Neuron (in vitro differentiated cells): ENCODE results near the gene ZCCHC10.
A peak's percentile ranks its signal among the peaks of the same experiment; 100 is the strongest.
"Not testable (repeated sequence)": the region's sequence is repeated elsewhere in the genome, so short reads cannot be mapped to it uniquely, and the experiment has no call there.

Source experiments
- H2AFZ ChIP-seq: one replicate; pipeline ENCODE4 v1.6.1; 2013; ENCODE audit warnings: low read depth, mild to moderate bottlenecking, inconsistent platforms, low read length, moderate library complexity
- H3K27me3 ChIP-seq: one replicate; pipeline ENCODE4 v1.6.1; 2013; ENCODE audit warnings: low read length; ENCODE audit not compliant: insufficient read depth
- H3K36me3 ChIP-seq: one replicate; pipeline ENCODE4 v1.6.1; 2013; ENCODE audit warnings: low read length; ENCODE audit not compliant: insufficient read depth
- H3K4me1 ChIP-seq: one replicate; pipeline ENCODE4 v1.6.1; 2013; ENCODE audit warnings: low read length; ENCODE audit not compliant: insufficient read depth
- H3K4me3 ChIP-seq: 2 replicates; pipeline ENCODE4 v1.5.1; 2013; ENCODE audit warnings: mild to moderate bottlenecking, low read length, moderate library complexity
- H3K9me3 ChIP-seq: one replicate; pipeline ENCODE4 v1.6.1; 2013; ENCODE audit warnings: low read length

Gene ZCCHC10

DNA sequence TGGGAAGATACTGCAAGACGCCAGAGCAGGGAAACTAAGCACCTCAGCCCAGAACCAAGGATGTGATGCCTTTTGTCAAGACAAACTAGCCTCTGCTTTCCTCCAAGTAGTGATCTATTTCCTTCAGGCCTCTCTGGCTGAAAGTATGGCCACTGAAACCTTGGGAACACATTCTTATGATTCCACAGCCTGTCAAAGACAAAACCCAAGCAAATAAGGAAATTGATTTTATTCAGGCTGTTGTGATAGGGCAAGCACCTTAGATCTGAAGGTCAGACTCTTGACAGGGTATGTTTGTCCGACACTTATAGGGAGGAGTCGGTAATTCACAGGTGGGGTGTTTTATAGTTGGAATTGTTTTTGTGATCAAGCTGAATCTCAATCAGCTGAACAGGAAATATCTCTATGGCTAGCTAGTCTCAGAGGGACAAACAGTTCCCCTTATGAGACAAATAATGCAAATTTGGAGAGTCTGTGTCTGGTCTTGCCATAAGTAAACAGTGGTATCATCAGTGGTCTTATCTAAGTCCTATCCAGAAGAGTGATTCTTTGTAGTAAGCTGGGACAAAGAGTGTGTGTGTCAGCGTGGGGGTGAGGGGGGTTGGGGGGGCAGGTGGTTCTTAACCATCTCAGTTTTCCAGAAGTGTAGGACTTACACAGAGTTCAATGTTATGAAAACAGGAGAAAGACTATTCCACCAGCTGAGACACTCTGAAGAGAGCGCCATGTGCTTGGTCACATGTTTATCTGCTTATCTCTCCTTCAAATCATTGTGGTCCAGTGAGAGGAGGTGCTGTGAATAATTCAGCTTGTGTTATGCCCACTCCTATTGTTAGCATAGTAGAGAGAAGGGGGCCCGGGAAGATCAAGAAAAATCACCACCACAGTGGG is 6.7 kb upstream of the ZCCHC10 start:
- Histone ChIP-seq H3K27me3 (no peaks in the 10 kb centered on the region), H3K4me1 (peaks cover 8% of the 10 kb centered on the region), H2AFZ (no peak overlapping the region), H3K36me3 (no peaks in the 10 kb centered on the region), H3K9me3 (no peaks in the 10 kb centered on the region), H3K4me3 (no peak overlapping the region)

DNA sequence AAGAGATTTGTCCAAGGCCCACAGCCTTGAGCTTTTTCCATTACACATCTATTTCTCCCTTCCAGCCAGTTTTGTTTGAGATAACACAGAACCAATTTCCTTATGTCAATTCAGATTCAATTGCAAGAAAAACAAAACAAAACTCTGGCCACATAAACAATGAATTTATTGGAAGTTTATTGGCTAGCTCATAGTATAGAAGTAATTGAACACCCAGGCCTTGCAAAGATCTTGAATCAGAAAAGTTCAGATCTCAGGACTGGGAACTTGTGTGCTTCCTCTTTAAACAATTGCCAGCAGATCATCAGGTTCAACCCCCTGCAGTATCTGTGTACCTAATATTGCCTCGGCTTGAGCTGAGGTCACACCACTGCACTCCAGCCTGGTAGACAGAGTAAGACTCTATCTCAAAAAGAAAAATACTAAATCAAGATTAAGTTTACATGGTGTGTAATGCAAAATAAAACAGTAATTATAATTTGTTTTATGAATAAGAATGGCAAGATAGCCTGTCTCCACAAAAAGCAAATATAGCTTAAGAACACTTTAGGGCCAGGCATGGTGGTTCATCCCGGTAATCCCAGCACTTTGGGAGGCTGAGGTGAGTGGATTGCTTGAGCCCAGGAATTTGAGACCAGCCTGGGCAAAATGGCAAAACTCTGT is 4.1 kb upstream of the ZCCHC10 start:
- Histone ChIP-seq H3K4me1 (peaks cover 8% of the 10 kb centered on the region), H3K4me3 (no peak overlapping the region), H3K9me3 (no peaks in the 10 kb centered on the region), H2AFZ (no peak overlapping the region), H3K27me3 (no peaks in the 10 kb centered on the region), H3K36me3 (no peaks in the 10 kb centered on the region)

DNA sequence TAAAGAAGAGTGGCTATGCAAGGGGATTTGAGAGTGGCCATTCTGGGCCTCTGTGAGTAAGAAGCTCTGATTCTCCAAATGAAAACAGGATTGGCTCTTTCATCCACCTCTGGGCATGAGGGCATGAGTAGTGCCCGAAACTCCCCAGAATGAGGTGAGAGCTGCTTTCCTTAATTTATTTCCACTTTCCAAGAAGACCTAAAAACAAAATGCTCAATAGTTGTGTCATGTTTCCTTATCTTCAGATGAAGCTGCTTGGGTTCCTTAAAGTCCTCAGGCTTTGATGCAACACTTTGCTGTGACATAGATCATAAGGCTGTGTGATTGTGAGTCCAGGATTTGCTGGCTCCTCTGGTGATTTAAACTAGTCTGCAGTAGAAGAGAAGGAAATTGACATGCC is 3.1 kb upstream of the ZCCHC10 start:
- no peak overlapping the region for H3K4me3 ChIP-seq
- H3K36me3 ChIP-seq, result no peaks in the 10 kb centered on the region
- H2AFZ ChIP-seq, result no peak overlapping the region
- no peaks in the 10 kb centered on the region for H3K27me3 ChIP-seq
- no peaks in the 10 kb centered on the region for H3K9me3 ChIP-seq
- peaks cover 8% of the 10 kb centered on the region for H3K4me1 ChIP-seq

DNA sequence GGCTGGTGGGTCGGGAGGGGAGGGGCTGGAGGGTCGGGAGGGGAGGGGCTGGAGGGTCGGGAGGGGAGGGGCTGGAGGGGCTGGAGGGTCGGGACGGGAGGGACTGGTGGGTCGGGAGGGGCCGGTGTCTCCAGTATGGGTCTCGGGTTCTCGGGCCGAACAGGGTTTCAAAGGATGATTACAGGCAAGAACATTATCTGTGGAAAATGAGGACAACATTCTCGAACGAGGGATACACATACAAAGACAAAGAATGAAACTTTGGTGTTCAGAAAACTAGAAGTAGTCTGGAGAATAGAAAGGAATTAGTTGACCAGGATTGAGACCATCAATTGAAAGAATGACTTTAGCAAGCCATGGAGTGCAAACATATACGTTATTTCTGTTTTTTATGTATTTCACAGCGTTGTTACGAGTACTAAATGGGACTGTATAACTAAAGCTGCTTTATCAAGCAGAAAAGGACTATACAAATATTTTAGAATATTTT is 360 bp upstream of the ZCCHC10 start:
- Histone ChIP-seq H3K9me3 (no peaks in the 10 kb centered on the region), H3K36me3 (peaks cover 6% of the 10 kb centered on the region), H3K27me3 (no peaks in the 10 kb centered on the region), H2AFZ (peak overlapping the region; percentile 99), H3K4me1 (no peaks in the 10 kb centered on the region), H3K4me3 (peak overlapping the region; percentile 100)

DNA sequence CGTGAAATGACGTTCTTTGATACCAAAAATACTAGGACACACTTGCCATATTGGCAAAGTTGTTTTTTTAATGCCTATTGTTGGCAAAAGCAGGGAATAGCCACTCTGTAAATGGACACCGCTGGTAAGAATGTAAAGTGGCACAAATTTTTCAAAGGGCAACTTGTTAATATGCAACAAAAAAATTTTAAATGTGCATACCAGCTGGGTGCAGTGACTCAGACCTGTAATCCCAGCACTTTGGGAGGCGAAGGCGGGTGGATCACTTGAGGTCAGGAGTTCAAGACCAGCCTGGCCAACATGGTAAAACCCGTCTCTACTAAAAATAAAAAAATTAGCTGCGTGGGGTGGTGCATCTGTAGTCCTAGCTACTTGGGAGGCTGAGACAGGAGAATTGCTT is 6.9 kb downstream of the ZCCHC10 start:
- H3K9me3 ChIP-seq, H2AFZ ChIP-seq, H3K27me3 ChIP-seq, H3K4me3 ChIP-seq, H3K4me1 ChIP-seq: not testable (repeated sequence)
- peaks cover 41% of the 10 kb centered on the region for H3K36me3 ChIP-seq

DNA sequence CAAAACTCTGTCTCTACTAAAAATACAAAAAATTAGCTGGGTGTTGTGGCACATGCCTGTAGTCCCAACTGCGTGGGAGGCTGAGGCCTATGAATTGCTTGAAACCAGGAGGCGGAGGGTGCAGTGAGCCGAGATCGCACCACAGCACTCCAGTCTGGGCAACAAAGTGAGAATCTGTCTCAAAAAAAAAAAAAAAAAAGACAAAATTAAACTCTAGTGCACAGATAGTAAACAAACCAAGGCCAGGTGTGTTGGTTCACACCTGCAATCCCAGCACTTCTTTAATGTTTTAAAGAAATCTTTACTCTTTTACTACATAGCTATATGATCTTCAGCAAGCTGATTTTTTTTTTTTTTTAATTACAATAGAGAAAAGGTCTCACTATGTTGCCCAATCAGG is 8.4 kb downstream of the ZCCHC10 start:
- Histone ChIP-seq H3K9me3 (peaks cover 2% of the 10 kb centered on the region), H3K4me1 (no peaks in the 10 kb centered on the region), H3K27me3 (no peaks in the 10 kb centered on the region), H3K4me3 (no peak overlapping the region), H3K36me3 (peaks cover 42% of the 10 kb centered on the region), H2AFZ (no peak overlapping the region)

DNA sequence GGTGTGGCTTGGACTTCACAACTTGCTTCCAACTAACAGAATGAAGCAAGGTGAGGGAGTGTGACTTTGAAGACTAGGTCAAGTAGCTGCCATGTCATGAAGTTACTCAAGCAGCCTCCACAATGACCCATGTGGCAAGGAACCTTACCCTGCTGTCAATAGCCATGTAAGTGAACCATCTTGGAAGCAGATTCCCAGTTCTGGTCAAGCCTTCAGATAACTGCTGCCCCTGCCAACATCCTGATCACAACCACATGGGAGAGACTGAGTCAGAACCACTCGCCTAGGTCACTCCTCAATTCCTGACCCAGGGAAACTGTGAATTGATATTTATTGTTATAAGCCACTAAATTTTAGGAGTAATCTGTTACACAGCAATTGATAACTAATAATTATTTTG is 10.9 kb downstream of the ZCCHC10 start:
- Histone ChIP-seq H3K4me1 (no peaks in the 10 kb centered on the region), H2AFZ (no peak overlapping the region), H3K9me3 (peaks cover 2% of the 10 kb centered on the region), H3K27me3 (no peaks in the 10 kb centered on the region), H3K4me3 (no peak overlapping the region), H3K36me3 (peaks cover 34% of the 10 kb centered on the region)

DNA sequence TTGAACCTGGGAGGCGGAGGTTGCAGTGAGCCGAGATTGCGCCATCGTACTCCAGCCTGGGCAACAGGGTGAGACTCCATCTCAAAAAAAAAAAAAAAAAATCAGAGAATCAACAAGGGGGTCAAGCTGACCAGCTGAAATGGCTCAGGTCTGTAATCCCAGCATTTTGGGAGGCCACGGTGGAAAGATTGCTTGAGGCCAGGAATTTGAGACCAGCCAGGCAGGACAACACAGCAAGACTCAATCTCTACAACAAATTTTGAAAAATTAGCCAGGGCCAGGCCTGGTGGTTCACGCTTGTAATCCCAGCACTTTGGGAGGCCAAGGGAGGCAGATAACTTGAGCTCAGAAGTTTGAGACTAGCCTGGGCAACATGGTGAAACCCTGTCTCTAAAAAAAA is 17.9 kb downstream of the ZCCHC10 start:
- H2AFZ ChIP-seq, H3K9me3 ChIP-seq, H3K27me3 ChIP-seq, H3K4me1 ChIP-seq, H3K4me3 ChIP-seq: not testable (repeated sequence)
- peaks cover 20% of the 10 kb centered on the region for H3K36me3 ChIP-seq

DNA sequence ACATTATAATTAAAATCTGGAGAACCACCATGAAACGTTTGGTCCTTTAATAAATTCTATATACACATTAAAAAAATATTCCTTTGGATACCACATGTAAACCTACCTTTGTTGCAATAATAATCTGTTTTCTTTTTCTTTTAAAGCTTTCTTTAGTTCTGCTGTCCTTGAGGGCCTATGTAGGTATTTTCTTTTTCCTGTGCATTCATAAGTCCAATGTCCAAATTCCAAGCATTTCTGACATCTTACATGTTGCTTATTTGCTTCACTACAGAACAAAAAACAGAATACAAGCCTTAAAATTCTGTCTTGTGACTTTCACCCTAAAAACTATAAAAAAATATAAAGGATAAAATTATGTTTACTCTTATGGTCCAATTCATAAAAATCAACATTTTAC is 19.7 kb downstream of the ZCCHC10 start:
- H3K9me3 ChIP-seq, result no peaks in the 10 kb centered on the region

DNA sequence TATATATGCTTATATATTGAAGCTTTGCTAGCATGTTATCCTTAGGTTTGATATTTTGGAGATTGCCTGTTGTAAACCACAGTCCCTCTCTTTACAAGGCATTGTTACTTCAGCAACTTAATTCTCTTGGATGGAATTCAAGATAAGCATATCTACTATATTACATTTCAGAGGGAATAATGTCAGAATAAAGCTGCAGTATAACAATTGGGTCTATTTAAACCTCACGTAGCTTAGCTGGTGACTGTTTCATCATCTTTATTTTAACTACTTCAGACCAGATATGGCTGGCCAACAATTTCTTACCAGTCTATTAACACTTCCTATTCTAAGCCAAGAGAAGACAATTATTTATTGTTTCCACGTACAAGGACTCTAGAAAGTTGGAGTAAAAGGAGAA is 27.1 kb downstream of the ZCCHC10 start:
- Histone ChIP-seq H3K27me3 (no peaks in the 10 kb centered on the region), H3K36me3 (peaks cover 19% of the 10 kb centered on the region), H3K4me3 (no peak overlapping the region), H3K9me3 (no peaks in the 10 kb centered on the region), H2AFZ (no peak overlapping the region), H3K4me1 (no peaks in the 10 kb centered on the region)

More for the DNA sequence above, 19.7 kb downstream of the ZCCHC10 start:
- H3K4me3 ChIP-seq, result no peak overlapping the region
- no peaks in the 10 kb centered on the region for H3K4me1 ChIP-seq
- H3K27me3 ChIP-seq, result no peaks in the 10 kb centered on the region
- H2AFZ ChIP-seq, result no peak overlapping the region
- H3K36me3 ChIP-seq, result peaks cover 26% of the 10 kb centered on the region

DNA sequence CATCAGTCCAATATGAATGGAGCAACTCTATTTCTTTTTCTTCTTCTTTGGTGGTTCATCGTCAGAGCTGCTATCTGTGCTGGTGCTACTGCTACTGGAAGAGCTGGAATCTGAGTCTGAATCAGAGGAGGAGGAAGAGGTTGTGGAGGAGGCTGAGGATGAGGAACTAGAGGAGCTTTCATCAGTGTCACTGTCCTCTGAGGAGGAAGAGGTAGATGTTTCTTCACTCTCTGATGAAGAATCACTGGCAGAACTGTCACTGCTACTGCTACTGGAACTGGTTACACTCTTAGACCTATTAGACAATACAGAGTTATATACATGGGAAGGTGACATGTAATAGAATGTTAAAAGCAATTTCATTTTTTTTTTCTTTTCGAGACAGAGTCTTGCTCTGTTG is 27.8 kb downstream of the ZCCHC10 start:
- Histone ChIP-seq H2AFZ (no peak overlapping the region), H3K4me1 (no peaks in the 10 kb centered on the region), H3K36me3 (peaks cover 16% of the 10 kb centered on the region), H3K4me3 (no peak overlapping the region), H3K27me3 (no peaks in the 10 kb centered on the region), H3K9me3 (no peaks in the 10 kb centered on the region)

DNA sequence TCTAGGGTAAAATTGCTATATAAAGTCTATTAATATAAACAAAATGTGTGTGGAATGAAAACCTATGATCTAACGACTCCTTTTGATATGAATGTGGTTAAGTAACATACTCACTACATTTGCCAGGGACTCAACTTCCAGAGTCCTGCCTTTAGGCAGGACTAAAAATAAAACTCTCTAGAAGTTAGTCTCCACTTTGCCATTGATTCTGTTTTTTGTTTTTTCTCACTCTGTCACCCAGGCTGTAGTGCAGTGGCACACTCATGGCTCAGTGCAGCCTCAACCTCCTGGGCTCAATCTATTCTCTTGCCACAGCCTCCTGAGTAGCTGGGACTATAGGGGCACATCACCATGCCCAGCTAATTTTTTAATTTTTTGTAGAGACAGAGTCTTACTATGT is 30.0 kb downstream of the ZCCHC10 start:
- Histone ChIP-seq H3K9me3 (no peaks in the 10 kb centered on the region), H2AFZ (no peak overlapping the region), H3K27me3 (no peaks in the 10 kb centered on the region), H3K4me1 (no peaks in the 10 kb centered on the region), H3K36me3 (peaks cover 10% of the 10 kb centered on the region), H3K4me3 (no peak overlapping the region)

DNA sequence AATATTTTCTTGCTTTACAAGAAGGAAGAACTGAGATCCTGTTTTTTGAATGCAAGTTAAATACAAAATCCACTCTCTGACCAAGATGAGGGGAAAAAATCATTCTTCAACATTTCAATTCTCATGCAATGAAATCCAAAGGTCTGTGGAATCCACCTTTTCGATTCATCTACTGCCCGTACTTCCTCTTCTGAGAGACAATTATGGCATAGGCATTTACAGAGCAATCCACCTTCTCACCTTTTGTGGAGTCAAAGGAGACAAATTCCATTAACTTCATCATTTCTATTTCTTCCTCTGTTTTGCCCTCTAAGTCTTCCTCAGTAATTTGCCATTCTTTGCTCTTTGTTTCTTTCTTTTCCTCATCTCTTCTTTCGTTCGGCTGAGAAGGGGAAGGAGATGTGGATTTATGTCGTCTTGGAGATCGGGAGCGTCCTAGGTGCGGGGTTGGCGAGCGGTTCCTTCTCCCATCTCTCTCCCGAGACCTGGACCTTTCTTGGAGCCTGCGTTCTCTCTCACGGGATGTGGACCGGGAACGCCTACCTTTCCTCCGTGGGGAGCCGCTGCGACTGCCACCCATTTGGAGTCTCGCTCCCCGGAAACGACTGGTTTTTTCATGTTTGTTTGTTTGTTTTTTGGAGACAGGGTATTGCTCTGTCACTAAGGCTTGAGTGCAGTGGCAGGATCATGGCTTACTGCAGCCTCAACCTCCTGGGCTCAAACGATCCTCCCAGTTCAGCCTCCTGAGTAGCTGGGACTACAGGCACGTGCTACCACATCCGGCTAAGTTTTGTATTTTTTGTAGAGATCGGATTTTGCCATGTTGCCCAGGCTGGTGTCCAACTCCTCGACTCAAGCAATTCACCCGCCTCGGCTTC is 38.6 kb downstream of the ZCCHC10 start:
- no peaks in the 10 kb centered on the region for H3K4me1 ChIP-seq
- H2AFZ ChIP-seq, result no peak overlapping the region
- no peaks in the 10 kb centered on the region for H3K9me3 ChIP-seq
- no peaks in the 10 kb centered on the region for H3K36me3 ChIP-seq
- no peaks in the 10 kb centered on the region for H3K27me3 ChIP-seq
- H3K4me3 ChIP-seq, result no peak overlapping the region
